HepG2 (cell line): ENCODE results near the gene DST. TPM values are rescaled to one million over a fixed set of nuclear protein-coding genes. Genes with fewer than 3 reads are reported as not detected.

Experiments used
- ELF4 ChIP-seq: sonication (generic); formaldehyde crosslinking; IDR thresholded peaks from 2 replicates; pipeline ENCODE4 v1.5.0; 2020; ENCODE audit warnings: missing genetic modification reagents, mild to moderate bottlenecking, moderate library complexity, borderline replicate concordance
- ZBTB21 ChIP-seq: sonication (generic); formaldehyde crosslinking; IDR thresholded peaks from 2 replicates; pipeline ENCODE4 v1.4.0; 2020; ENCODE audit warnings: missing genetic modification reagents
- ZNF33A ChIP-seq: sonication (generic); formaldehyde crosslinking; IDR thresholded peaks from 2 replicates; pipeline ENCODE4 v1.5.1; 2020; ENCODE audit warnings: missing genetic modification reagents, mild to moderate bottlenecking, moderate library complexity, borderline replicate concordance
- ZNF407 ChIP-seq: sonication (generic); formaldehyde crosslinking; IDR thresholded peaks from one replicate; pipeline ENCODE4 v1.5.1; 2020; ENCODE audit warnings: mild to moderate bottlenecking, missing genetic modification reagents; ENCODE audit errors: not compliant biosample characterization
- polyA plus RNA-seq, 8 experiments: library from polyadenylated mRNA; depleted of rRNA in 3 of 8; stranded (reverse) in 7 of 8; unstranded in 1 of 8; fragments of >200 nt; fragmentation: Illumina TruSeq in 4 of 8; extraction: Trizol in 4 of 8; gene quantifications; 2 replicates each; pipeline versions ENCODE4 v1.2.1 to v1.2.3, GENCODE V29; 2011 to 2016; ENCODE audit warnings: low read depth in 4 of 8, missing spikeins in 1 of 8, mixed read lengths in 1 of 8; ENCODE audit not compliant: insufficient read depth in 1 of 8
- total RNA-seq, 5 experiments: library from RNA; depleted of rRNA; stranded (reverse); fragments of >200 nt; fragmentation: Illumina TruSeq; extraction: Trizol; gene quantifications; 2 replicates each; pipeline ENCODE4 v1.2.3, GENCODE V29; 2016; ENCODE audit warnings: low read depth in 1 of 5
- TF ChIP-seq, protein P1 (sequence below): sonication (generic); formaldehyde crosslinking; IDR thresholded peaks from 2 replicates; pipeline ENCODE4 v1.4.0; 2020; ENCODE audit warnings: mild to moderate bottlenecking, missing genetic modification reagents
- TF ChIP-seq, protein P2 (sequence below): sonication (generic); formaldehyde crosslinking; IDR thresholded peaks from 2 replicates; pipeline ENCODE4 v1.4.0; 2020; ENCODE audit warnings: missing genetic modification reagents; ENCODE audit errors: not compliant biosample characterization
- TF ChIP-seq, protein P3 (sequence below): sonication (generic); formaldehyde crosslinking; IDR thresholded peaks from 2 replicates; pipeline ENCODE4 v1.4.0; 2020; ENCODE audit warnings: missing genetic modification reagents

Gene DST
- total and polyA plus RNA-seq, 2 of the 13 experiments (the other 11 are each of a cell fraction or from before 2014, with no cell fraction given): 64.4 to 89.0 TPM

GRCh38 chr6:56542364-56543331 lies 100.0 kb downstream of the DST start (continued):
- TF ChIP-seq, protein P1, sequence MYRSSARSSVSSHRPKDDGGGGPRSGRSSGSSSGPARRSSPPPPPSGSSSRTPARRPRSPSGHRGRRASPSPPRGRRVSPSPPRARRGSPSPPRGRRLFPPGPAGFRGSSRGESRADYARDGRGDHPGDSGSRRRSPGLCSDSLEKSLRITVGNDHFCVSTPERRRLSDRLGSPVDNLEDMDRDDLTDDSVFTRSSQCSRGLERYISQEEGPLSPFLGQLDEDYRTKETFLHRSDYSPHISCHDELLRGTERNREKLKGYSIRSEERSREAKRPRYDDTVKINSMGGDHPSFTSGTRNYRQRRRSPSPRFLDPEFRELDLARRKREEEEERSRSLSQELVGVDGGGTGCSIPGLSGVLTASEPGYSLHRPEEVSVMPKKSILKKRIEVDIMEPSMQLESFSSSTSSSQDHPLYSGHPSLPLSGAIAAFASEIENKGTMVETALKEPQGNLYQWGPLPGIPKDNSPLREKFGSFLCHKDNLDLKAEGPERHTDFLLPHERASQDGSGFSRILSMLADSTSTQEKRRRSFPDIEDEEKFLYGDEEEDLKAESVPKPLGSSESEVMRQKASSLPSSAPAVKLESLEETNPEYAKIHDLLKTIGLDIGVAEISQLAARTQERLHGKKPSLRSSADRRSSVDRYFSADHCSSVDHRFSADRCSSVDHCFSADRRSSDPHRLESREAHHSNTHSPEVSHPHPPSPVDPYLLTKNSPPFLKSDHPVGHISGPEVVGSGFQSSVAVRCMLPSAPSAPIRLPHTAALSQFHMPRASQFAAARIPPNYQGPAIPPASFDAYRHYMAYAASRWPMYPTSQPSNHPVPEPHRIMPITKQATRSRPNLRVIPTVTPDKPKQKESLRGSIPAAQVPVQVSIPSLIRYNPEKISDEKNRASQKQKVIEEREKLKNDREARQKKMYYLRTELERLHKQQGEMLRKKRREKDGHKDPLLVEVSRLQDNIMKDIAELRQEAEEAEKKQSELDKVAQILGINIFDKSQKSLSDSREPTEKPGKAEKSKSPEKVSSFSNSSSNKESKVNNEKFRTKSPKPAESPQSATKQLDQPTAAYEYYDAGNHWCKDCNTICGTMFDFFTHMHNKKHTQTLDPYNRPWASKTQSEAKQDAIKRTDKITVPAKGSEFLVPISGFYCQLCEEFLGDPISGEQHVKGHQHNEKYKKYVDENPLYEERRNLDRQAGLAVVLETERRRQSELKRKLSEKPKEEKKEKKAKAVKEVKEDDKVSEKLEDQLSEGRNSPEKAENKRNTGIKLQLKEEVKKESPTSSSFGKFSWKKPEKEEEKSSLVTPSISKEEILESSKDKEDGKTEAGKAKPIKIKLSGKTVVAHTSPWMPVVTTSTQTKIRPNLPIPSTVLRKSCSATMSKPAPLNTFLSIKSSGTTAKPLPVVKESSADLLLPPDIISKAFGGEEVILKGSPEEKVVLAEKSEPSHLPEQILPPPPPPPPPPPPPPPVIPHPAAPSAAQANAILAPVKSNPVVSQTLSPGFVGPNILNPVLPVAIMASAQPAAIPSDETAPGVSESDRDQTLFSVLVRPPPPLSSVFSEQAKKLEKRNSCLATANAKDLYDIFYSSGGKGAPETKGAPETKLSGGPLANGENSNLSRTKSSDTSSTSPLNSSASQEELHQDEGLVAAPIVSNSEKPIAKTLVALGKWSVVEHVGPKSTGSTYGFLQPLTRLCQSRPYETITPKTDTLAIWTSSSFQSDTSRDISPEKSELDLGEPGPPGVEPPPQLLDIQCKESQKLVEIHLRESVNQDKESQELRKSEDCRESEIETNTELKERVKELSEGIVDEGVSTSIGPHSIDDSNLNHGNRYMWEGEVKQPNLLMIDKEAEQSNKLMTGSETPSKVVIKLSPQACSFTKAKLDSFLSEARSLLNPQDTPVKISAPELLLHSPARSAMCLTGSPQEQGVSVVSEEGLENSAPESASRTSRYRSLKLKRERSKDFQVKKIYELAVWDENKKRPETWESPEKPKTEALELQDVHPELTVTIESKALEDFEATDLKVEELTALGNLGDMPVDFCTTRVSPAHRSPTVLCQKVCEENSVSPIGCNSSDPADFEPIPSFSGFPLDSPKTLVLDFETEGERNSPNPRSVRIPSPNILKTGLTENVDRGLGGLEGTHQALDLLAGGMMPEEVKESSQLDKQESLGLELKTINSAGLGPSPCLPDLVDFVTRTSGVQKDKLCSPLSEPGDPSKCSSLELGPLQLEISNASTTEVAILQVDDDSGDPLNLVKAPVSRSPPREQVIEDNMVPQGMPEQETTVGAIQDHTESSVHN (CRISPR knock-in tag): no peak; the same call in 1 of the 2 replicates
- TF ChIP-seq, protein P2, sequence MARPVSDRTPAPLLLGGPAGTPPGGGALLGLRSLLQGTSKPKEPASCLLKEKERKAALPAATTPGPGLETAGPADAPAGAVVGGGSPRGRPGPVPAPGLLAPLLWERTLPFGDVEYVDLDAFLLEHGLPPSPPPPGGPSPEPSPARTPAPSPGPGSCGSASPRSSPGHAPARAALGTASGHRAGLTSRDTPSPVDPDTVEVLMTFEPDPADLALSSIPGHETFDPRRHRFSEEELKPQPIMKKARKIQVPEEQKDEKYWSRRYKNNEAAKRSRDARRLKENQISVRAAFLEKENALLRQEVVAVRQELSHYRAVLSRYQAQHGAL (CRISPR knock-in tag): peak; percentile 12
- TF ChIP-seq ZBTB21: peak; percentile 90
- TF ChIP-seq ELF4 (CRISPR knock-in tag): no peak
- TF ChIP-seq ZNF33A (CRISPR knock-in tag): peak; percentile 91; the same call in 1 of the 2 replicates
- TF ChIP-seq, protein P3, sequence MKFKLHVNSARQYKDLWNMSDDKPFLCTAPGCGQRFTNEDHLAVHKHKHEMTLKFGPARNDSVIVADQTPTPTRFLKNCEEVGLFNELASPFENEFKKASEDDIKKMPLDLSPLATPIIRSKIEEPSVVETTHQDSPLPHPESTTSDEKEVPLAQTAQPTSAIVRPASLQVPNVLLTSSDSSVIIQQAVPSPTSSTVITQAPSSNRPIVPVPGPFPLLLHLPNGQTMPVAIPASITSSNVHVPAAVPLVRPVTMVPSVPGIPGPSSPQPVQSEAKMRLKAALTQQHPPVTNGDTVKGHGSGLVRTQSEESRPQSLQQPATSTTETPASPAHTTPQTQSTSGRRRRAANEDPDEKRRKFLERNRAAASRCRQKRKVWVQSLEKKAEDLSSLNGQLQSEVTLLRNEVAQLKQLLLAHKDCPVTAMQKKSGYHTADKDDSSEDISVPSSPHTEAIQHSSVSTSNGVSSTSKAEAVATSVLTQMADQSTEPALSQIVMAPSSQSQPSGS (CRISPR knock-in tag): peak; percentile 95
- TF ChIP-seq ZNF407 (CRISPR knock-in tag): peak; percentile 39
